Keratinocyte (primary cell): ENCODE data around the gene CCDC15. TPM values are rescaled to one million over a fixed set of nuclear protein-coding genes. Genes with fewer than 3 reads are reported as not detected.

Experiments used
- DNase-seq: peaks from one replicate; pipeline ENCODE4 v3.0.0-alpha.2; 2011; ENCODE audit warnings: low read depth, missing footprints, low spot score
- FAIRE-seq: peaks from 2 replicates; lab custom pipeline; 2011; peaks lifted over from hg19 to GRCh38; lab: Jason Lieb, UNC
- H2AFZ ChIP-seq: 2 replicates; pipeline ENCODE4 v1.6.0; 2012; ENCODE audit warnings: low read length, control low read depth, inconsistent platforms; ENCODE audit not compliant: control insufficient read depth
- H3K27ac ChIP-seq: 2 replicates; pipeline ENCODE4 v1.5.1; 2011; ENCODE audit warnings: low read length; ENCODE audit not compliant: control insufficient read depth, insufficient read depth
- H3K27me3 ChIP-seq: 3 replicates; pipeline ENCODE4 v1.6.0; 2011; ENCODE audit warnings: low read length; ENCODE audit not compliant: control insufficient read depth, insufficient read depth; ENCODE audit errors: extremely low read depth
- H3K36me3 ChIP-seq, 2 experiments: 2 replicates in 1 of 2; 3 replicates in 1 of 2; pipeline ENCODE4 v1.5.1; 2011; ENCODE audit warnings: low read length in 2 of 2, mild to moderate bottlenecking in 1 of 2; ENCODE audit not compliant: control insufficient read depth in 2 of 2, insufficient read depth in 2 of 2; ENCODE audit errors: extremely low read depth in 1 of 2
- H3K4me1 ChIP-seq: 3 replicates; pipeline ENCODE4 v1.5.1; 2011; ENCODE audit warnings: low read length; ENCODE audit not compliant: control insufficient read depth, insufficient read depth; ENCODE audit errors: extremely low read depth
- H3K4me2 ChIP-seq: 3 replicates; pipeline ENCODE4 v1.6.0; 2011; ENCODE audit warnings: low read depth, low read length; ENCODE audit not compliant: control insufficient read depth, insufficient read depth; ENCODE audit errors: extremely low read depth
- H3K4me3 ChIP-seq, 3 experiments: fragments of 200-600 bp in 1 of 3; sonication (generic) in 1 of 3; 2 replicates in 2 of 3; 3 replicates in 1 of 3; pipeline ENCODE4 v1.5.1; 2011 to 2016; ENCODE audit warnings: low read length in 3 of 3, mild to moderate bottlenecking in 3 of 3, control low read depth in 2 of 3, inconsistent platforms in 1 of 3, low read depth in 1 of 3, mixed read lengths in 1 of 3, mixed run types in 1 of 3, moderate library complexity in 1 of 3; ENCODE audit not compliant: control insufficient read depth in 2 of 3, insufficient read depth in 2 of 3; ENCODE audit errors: extremely low read depth in 1 of 3
- H3K79me2 ChIP-seq: 2 replicates; pipeline ENCODE4 v1.6.0; 2012; ENCODE audit warnings: low read length; ENCODE audit not compliant: control insufficient read depth, insufficient read depth
- H3K9ac ChIP-seq: 3 replicates; pipeline ENCODE4 v1.6.0; 2011; ENCODE audit warnings: low read length; ENCODE audit not compliant: control insufficient read depth, insufficient read depth; ENCODE audit errors: extremely low read depth
- H3K9me1 ChIP-seq: 3 replicates; pipeline ENCODE4 v1.6.0; 2011; ENCODE audit warnings: low read length; ENCODE audit not compliant: control insufficient read depth, insufficient read depth; ENCODE audit errors: extremely low read depth
- H3K9me3 ChIP-seq: 2 replicates; pipeline ENCODE4 v1.5.1; 2012; ENCODE audit warnings: low read depth, low read length; ENCODE audit not compliant: control insufficient read depth
- H4K20me1 ChIP-seq: 3 replicates; pipeline ENCODE4 v1.6.0; 2011; ENCODE audit warnings: low read length; ENCODE audit not compliant: control insufficient read depth, insufficient read depth; ENCODE audit errors: extremely low read depth
- EZH2 ChIP-seq: IDR thresholded peaks from one replicate; pipeline ENCODE4 v1.6.1; 2012; ENCODE audit warnings: inconsistent platforms, mild to moderate bottlenecking, low read length, moderate library complexity
- dilution Hi-C: fragments of 300-500 bp; cut with MboI; formaldehyde crosslinking; loops from one replicate; pipeline ENCODE4 v1.7.0; 2020; ENCODE audit warnings: low sequenced_read_pairs; ENCODE audit not compliant: extremely low pct_ligation_motif_present
- polyA plus RNA-seq, 5 experiments: library from polyadenylated mRNA; depleted of rRNA in 3 of 5; stranded (reverse) in 3 of 5; stranded (forward) in 1 of 5; unstranded in 1 of 5; fragments of >200 nt; gene quantifications; 1 replicate in 1 of 5; 2 replicates in 3 of 5; 3 replicates in 1 of 5; pipeline versions ENCODE4 v1.2.1 to v1.2.3, GENCODE V29; 2011 to 2012; ENCODE audit warnings: missing spikeins in 2 of 5, low read depth in 1 of 5, low replicate concordance in 1 of 5
- TF ChIP-seq, protein P1 (sequence below), 3 experiments: IDR thresholded peaks in 1 of 3; conservative IDR thresholded peaks in 1 of 3; optimal IDR thresholded peaks in 1 of 3; 2 replicates in 2 of 3; 3 replicates in 1 of 3; pipeline versions ENCODE3 to v1.5.1; 2011; ENCODE audit warnings: low read length in 3 of 3, mild to moderate bottlenecking in 3 of 3, moderate library complexity in 2 of 3, control low read depth in 1 of 3, inconsistent platforms in 1 of 3; ENCODE audit not compliant: insufficient read depth in 2 of 3; ENCODE audit errors: extremely low read depth in 1 of 3

CCDC15 gene
- polyA plus RNA-seq, 1 donor (not counting 4 experiments of a cell fraction or from before 2014, with no cell fraction given) = 2.0 TPM

DNA sequence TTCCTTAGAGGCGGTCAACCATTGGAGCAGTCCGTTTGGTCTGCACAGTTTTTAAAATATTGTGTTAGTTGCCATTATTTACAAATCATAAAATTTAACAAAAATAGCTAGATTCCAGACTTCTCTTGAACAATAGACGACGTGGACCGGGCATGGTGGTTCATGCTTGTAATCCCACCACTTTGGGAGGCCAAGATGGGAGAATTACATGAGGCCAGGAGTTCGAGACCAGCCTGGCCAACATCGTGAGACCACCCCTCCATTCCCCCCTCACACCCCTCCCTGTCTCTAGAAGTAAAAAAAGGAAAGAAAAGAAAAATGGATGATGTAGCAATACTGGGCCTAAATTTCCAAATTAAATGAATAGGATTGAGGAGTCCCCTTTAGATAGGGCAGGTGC lies 110.1 kb downstream of the CCDC15 start:
- Histone ChIP-seq H4K20me1 (no peaks in the 10 kb centered on the region), H3K9me1 (no peaks in the 10 kb centered on the region), H3K36me3 (no peaks in the 10 kb centered on the region), H2AFZ (no peak overlapping the region), H3K27me3 (no peaks in the 10 kb centered on the region), H3K4me2 (peak overlapping the region; percentile 88), H3K79me2 (peaks cover 2% of the 10 kb centered on the region), H3K27ac (no peak overlapping the region), H3K4me1 (peaks cover 10% of the 10 kb centered on the region), H3K4me3 (peak overlapping the region; percentile 54 to 82 (median 71)), H3K9ac (peak overlapping the region; percentile 77), H3K9me3 (no peaks in the 10 kb centered on the region)
- TF ChIP-seq, protein P1, sequence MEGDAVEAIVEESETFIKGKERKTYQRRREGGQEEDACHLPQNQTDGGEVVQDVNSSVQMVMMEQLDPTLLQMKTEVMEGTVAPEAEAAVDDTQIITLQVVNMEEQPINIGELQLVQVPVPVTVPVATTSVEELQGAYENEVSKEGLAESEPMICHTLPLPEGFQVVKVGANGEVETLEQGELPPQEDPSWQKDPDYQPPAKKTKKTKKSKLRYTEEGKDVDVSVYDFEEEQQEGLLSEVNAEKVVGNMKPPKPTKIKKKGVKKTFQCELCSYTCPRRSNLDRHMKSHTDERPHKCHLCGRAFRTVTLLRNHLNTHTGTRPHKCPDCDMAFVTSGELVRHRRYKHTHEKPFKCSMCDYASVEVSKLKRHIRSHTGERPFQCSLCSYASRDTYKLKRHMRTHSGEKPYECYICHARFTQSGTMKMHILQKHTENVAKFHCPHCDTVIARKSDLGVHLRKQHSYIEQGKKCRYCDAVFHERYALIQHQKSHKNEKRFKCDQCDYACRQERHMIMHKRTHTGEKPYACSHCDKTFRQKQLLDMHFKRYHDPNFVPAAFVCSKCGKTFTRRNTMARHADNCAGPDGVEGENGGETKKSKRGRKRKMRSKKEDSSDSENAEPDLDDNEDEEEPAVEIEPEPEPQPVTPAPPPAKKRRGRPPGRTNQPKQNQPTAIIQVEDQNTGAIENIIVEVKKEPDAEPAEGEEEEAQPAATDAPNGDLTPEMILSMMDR (optimal IDR thresholded peaks at IDR 0.05 in 1 of 3, IDR thresholded peaks at IDR 0.05 in 1 of 3, conservative IDR thresholded peaks at IDR 0.05 in 1 of 3; ENCODE audit: extremely low read depth in 1 of 3, insufficient read depth in 2 of 3, low read length in 3 of 3) = no peak
- no peak for TF ChIP-seq EZH2
- no peak for FAIRE-seq
- dilution Hi-C loops = no loop called here
- no peak for DNase-seq

DNA sequence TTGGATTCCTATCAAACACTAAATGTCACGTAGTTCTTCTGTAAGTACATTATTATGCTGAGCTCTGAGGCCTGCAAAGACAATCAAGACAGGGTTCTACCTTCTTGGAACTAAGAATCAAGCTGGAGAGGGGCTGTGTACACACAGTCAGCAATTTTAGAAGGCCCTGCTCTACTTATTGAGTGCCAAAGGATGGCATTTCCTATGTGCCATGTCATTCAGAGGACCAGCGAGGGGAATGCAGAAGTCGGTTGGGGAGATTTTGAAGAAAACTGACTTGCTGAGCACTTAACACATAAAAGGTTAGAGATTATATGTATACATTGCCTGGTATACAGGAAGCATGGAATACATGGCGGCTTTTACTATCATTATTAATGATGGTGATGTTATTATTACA lies 114.4 kb downstream of the CCDC15 start:
- no peak for DNase-seq
- Histone ChIP-seq H3K36me3 (no peaks in the 10 kb centered on the region), H3K9me3 (no peaks in the 10 kb centered on the region), H3K27me3 (no peaks in the 10 kb centered on the region), H3K9me1 (no peaks in the 10 kb centered on the region), H3K79me2 (peaks cover 2% of the 10 kb centered on the region), H3K4me3 (no peak overlapping the region), H3K27ac (no peak overlapping the region), H2AFZ (no peak overlapping the region), H3K4me1 (peaks cover 28% of the 10 kb centered on the region), H4K20me1 (no peaks in the 10 kb centered on the region), H3K4me2 (no peak overlapping the region), H3K9ac (no peak overlapping the region)
- dilution Hi-C loops = no loop called here
- FAIRE-seq = no peak
- no peak for TF ChIP-seq EZH2
- TF ChIP-seq, protein P1 (optimal IDR thresholded peaks at IDR 0.05 in 1 of 3, IDR thresholded peaks at IDR 0.05 in 1 of 3, conservative IDR thresholded peaks at IDR 0.05 in 1 of 3; ENCODE audit: extremely low read depth in 1 of 3, insufficient read depth in 2 of 3, low read length in 3 of 3) = no peak
